Fibroblast of skin of scalp (primary cell): ENCODE results near the gene XXYLT1.
"Not testable (repeated sequence)": the region's sequence is repeated elsewhere in the genome, so short reads cannot be mapped to it uniquely, and the experiment has no call there.

Experiments
- DNase-seq: peaks from one replicate; pipeline ENCODE4 v3.0.0-alpha.2; 2013

The XXYLT1 gene

GRCh38 chr3:195095035-195095703 is 175.8 kb downstream of the XXYLT1 start:
- no peak for DNase-seq

DNA sequence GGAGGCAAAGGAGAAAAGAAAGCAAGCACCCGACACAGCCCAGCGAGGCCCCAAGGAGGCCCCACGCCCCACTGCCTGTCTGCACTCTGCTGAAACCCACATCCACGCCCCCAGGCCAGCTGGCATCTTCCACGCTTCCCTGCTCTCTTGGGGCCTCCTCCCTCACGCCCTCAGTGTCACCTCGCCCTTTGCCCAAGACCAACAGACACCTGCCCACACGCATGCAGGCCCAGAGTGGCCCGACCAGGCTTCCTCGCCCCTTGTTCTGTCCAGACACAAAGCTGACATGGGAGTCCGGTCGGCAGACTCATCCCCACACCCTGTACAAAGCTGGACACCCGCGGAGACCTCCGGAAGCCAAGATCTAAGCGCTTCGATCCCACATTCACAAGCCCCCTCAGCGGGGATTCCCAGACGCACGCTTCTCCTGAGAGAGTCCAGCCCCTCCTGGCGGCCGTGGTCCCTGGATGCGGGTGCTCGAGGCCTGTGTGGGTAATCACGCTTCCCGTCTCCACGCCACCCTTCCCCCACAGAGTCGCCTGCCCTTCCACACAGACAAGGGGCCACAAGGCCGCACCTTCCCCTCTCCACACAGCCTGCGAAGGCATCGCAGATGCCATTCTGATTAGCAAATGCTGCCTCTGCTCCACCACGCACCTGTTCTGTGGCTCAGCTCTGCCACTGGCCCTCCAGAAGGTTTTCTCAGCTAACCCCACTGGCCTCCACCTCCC is 176.6 kb downstream of the XXYLT1 start:
- DNase-seq = no peak

DNA sequence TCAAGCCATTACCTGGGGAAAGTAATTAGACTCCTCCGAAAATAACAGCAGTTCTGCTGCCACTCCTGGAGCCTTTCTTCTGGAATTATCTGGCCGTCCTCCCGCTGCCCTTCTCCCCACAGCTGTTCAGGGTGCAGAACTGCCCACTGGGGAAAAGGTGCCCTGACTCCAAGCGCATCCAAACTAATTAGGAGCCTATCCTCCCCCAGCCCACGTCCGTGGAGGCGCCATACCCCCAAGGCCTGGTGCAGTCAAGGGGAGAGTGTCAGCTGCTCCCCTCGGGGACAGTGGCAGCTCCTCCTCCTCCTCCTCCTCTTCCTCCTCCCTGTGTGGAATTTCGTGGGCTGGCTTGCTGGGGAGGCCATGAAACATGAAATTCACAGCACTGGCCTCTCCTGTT is 177.2 kb downstream of the XXYLT1 start:
- no peak for DNase-seq

DNA sequence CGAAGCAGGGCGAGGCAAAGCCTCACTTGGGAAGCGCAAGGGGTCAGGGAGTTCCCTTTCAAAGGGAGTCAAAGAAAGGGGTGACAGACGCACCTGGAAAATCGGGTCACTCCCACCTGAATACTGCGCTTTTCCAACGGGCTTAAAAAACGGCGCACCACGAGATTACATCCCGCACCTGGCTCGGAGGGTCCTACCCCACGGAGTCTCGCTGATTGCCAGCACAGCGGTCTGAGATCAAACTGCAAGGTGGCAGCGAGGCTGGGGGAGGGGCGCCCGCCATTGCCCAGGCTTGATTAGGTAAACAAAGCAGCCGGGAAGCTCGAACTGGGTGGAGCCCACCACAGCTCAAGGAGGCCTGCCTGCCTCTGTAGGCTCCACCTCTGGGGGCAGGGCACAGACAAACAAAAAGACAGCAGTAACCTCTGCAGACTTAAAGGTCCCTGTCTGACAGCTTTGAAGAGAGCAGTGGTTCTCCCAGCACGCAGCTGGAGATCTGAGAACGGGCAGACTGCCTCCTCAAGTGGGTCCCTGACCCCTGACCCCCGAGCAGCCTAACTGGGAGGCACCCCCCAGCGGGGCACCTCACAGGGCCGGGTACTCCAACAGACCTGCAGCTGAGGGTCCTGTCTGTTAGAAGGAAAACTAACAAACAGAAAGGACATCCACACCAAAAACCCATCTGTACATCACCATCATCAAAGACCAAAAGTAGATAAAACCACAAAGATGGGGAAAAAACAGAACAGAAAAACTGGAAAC is 182.9 kb downstream of the XXYLT1 start:
- DNase-seq = not testable (repeated sequence)

DNA sequence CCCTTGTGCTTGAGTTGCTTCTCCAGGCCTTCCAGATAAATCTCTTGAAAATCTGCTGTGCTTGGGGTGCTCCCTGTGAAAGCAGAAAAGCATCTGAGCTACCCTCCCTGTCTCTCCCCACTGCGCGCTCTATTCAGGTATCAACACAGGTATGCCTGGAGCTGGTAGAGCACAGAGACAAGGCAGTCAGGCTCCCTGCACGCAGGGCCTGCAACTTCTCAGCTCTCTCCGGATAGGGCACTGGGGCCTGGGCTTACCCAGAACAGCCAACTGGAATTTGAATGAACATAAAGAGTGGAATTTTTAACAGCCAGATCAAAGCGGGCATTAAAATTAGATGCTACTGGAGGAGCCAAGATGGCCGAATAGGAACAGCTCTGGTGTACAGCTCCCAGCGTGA is 183.6 kb downstream of the XXYLT1 start:
- no peak for DNase-seq

DNA sequence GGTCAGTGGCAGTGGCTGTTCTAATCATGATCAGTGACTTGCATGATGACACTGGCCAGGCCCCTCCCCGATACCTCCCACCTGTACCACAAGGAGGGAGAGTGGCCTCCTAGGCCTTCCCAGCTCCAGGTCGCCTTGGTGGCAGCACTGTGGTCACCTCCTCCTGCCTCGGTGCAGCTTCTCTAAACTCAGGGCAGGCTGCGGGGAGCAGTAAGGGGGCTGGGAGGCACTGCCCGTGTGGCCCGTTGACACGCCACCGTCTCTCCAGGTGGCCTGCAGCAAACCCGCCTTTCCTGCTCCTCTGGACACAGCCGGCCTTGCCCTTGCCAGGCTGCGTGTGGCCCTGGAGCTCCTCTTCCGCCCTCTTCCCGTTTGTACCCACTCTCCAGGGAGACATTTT is 184.1 kb downstream of the XXYLT1 start:
- no peak for DNase-seq

- no peak for DNase-seq
These were observed 184.6 kb downstream of the XXYLT1 start for GRCh38 chr3:195086341-195086740.

- DNase-seq = no peak
These were observed 185.4 kb downstream of the XXYLT1 start for GRCh38 chr3:195085356-195086130.

DNA sequence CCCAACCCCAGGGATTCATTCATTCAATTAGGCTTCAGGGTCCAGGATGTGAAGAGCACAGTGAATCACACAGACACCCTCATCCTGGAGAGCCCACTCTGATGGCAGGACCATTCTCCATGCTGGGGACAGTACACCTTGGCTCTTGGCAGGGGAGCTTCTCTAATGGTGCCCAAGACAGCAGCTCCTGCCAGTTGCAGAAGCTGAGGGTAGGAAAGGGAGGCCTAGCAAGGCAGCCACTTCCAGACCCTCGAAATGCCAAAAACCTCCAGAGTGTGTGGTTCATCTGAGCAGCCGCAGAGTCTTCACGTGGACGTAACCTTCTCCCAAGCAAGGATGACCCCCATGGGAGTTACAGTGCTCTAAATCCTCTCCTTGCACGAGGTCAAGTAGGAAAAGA is 186.2 kb downstream of the XXYLT1 start:
- no peak for DNase-seq

GRCh38 chr3:195083659-195084058 is 187.3 kb downstream of the XXYLT1 start:
- DNase-seq = no peak

- DNase-seq = no peak
These were observed 188.1 kb downstream of the XXYLT1 start for GRCh38 chr3:195082811-195083210.

DNA sequence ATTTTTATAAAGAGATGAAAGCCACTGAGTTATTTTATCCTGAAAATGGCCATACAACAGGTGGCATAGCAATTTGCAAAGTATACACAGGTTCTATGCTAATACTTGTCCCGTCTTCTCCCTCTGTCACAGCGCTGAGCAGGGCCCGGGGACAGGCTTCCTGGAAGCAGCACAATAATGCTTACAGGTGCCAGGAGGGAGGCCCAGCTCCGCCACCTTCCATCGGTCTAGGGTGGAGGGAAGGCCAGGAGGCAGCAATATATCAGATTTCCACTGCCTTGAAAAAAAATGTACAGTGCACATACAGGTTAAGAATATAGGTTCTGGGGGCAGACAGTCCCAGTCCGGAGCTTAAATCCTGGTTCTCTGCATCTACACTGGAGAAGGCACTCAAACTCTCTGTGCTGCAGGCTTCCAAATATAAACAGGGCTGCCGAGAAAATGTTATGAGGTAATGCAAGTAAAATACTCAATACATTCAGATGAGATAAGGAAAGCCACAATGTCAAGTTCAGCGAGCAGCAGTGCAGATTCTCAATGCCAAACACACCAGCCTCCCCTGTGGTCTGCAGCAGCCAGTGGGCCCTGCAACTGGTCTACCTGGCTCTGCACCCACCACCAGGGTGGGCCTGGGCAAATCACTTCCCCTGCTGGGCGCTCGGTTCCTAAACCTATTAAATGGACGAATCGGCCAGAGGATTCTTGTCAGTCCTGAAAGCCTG is 189.6 kb downstream of the XXYLT1 start:
- no peak for DNase-seq

DNA sequence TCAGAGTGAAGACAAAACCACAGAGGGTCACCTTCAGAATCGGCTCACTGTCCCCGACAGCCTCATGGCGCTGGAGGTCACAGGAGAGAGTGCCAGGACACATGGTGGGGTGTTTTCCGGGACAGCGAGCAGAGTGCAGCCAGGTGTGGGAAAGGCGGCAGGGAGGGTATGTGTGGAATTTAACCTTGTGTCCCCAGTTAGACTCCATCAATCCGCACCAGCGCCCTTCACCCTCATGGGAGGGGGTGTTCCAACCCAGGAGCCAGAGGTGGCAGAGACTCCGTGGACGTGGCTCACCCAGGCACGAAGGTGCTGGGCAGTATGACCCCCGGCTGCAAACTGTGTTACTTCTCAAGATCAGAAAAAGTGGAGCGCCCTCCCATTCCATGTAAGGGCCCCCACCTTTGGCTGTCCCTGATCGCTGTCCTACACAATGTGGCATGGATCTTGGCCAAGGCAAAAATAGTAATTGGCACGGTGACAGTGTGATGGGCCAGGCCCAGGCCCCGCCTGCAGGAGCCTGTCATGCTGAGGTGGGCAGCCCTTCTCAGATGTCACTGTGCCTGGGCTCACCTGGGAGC is 190.3 kb downstream of the XXYLT1 start:
- no peak for DNase-seq

DNA sequence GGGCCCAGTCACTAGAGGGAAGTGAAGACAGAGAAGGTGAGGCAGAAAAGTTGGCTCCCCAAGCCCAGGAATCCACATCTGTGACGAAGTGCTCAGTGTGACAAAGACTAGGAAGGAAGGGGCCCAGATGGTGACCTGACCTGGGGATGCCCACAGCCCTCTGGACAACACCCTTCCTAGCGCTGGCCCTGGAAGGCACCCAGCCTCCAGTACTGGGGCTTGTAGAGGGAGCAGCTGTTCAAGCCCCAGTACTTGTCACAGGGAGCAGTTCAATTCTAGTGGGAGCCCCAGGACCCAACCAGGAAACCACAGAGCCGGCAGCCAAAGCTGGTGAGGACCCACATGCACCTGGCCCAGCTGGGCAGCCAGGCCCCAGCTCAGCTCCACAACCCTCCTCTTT is 190.8 kb downstream of the XXYLT1 start:
- DNase-seq = no peak

DNA sequence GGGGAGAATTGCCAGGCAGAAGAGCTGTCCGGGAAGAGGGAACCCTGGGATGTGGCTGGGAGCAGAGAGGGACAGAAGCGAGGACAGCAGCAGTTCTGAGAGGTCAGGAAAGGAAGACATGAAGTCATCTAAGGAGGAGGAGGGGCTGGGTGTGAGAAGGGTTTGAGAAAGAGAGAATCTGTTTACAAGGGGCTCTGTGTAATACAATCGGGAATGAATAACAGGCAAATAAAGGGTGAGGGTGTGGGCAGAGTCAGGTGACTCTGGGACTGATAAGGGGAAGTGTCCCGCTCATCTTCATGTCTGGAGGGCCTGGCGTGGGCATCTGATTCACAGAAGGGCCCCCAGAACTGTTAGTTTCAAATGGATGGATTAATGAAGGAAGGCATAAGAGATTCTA is 191.3 kb downstream of the XXYLT1 start:
- no peak for DNase-seq

DNA sequence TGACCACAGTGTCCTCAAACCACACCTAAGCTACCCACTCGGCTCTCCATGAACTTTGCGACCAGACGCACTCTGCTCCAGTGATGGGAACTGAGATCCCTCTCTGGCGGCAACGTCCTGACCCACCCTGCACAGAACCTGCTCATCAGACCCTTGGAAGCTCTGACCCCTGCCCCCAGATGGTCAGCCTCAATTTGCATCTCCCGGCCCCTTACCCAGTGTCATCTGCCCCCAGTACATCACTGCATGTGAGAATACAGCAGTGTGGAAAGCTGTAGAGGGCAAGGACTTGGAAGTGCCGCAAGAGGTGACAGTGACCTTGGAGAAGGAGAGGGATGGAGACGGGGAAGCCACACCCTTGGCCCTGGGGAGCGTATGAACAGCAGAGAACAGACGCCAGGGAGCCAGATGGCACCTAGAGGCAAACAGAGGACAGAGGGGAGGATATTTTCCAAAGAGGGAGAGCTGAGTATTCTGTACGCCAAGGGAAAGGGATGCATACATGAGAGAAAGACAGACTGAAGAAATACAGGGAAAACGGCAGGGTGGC is 192.0 kb downstream of the XXYLT1 start:
- no peak for DNase-seq

- DNase-seq = no peak
These were observed 193.1 kb downstream of the XXYLT1 start for GRCh38 chr3:195077611-195078540.

DNA sequence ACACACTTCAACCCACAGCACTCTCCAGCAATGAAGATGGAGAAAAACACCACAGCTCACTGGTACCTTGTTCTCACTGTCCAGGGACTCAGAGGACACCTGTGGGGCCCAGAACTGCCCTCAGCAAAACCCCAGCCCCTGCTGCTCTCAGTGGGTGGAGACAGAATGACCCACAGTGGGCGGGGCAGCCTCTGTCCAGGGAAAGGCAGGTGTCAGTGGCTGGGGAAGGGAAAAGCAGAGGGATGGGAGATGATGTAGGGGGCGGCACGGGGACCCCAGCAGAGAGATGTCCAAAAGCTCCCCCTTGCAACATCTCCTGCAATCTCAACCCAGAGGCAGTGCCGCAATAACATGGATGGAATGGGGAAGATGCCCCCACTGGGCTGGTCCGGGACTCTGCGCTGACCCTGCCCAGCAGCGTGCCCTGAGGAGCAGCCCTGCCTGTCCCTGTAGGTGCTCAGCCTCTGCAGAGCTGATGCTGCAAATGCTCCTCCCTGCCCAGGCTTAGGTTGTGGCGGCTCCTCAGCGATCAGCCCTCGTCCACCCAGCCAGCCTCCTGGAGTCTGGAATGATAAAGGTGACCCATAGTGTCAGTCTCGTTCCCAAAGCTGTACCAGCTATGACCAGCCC is 193.9 kb downstream of the XXYLT1 start:
- no peak for DNase-seq

- DNase-seq = no peak
These were observed 194.8 kb downstream of the XXYLT1 start for GRCh38 chr3:195075941-195076875.
